HG02678 (cell line): ENCODE measurements around the gene TECTA.

Experiments
- ATAC-seq: cut with Tn5 transposase; IDR thresholded peaks from one replicate; pipeline ENCODE4 v1.9.1; 2021; ENCODE audit warnings: mild to moderate bottlenecking, moderate library complexity; ENCODE audit not compliant: unreplicated experiment

TECTA gene

GRCh38 chr11:121100943-121101342 lies at the start of gene TECTA:
TSS of gene TECTA (plus strand) at chr11:121101243. CDS start at chr11:121102666, 1,423 bp downstream.
- no peak for ATAC-seq

DNA sequence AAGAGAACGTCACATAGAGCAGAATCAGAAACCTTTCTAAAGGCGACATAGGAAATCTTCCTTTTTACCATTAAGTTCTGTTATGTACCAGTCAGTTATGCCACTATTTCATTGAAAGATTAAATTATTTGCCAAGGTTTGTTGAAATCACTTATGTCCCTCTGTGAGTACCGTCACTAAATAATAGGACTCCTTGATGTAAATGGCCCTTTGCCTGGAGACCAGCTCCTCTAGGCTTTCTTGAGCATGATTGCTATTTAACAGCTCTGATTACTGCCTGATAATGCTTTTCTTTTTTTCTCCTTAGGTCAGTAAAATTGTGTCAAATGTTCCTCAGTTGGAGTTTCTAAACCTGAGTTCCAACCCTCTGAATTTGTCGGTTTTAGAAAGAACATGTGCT lies 47.8 kb upstream of the TECTA start:
- ATAC-seq, result no peak

GRCh38 chr11:121054266-121054665 lies 46.8 kb upstream of the TECTA start:
- ATAC-seq, result no peak

DNA sequence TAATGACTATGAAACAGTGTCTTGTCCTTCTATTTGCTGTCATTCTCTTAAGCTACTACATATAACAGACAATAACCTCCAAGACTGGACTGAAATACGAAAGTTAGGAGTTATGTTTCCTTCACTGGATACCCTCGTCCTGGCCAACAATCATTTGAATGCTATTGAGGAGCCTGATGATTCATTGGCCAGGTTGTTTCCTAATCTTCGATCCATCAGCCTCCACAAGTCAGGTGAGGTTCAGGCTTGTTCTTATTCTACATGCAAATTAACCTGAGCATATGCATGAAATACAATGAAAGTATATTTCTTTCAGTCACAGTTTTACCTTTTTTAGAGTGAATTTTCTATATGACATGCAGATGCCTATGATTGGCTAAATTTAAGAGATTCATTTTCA lies 46.0 kb upstream of the TECTA start:
- ATAC-seq, result no peak

GRCh38 chr11:121057922-121058321 lies 43.1 kb upstream of the TECTA start:
- no peak for ATAC-seq

GRCh38 chr11:121058941-121059340 lies 42.1 kb upstream of the TECTA start:
- ATAC-seq, result no peak

- ATAC-seq, result peak; percentile 98
Measured at GRCh38 chr11:121059605-121060004, 41.4 kb upstream of the TECTA start.

- no peak for ATAC-seq
Measured at GRCh38 chr11:121063728-121064127, 37.3 kb upstream of the TECTA start.

DNA sequence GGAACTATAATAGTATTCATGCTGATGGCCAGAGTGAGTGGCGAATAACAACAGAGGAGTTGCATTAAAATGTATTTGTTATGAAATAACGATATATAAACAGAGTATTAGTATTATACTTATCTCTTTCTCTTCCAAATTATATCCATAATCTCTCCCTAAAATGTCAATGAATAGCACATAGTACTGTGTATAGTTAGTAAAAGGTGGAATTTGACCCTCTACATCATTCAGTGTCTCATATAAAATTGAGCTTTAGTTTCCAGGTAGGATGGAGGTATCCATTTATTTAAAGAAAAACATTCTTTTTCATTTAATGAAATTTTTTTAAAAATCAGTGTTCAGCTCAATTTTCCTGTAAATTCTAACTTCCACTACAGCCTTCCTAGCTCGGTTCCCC lies 34.4 kb upstream of the TECTA start:
- no peak for ATAC-seq

- no peak for ATAC-seq
Measured at GRCh38 chr11:121067026-121067425, 34.0 kb upstream of the TECTA start.

- ATAC-seq, result no peak
Measured at GRCh38 chr11:121067453-121067852, 33.6 kb upstream of the TECTA start.

DNA sequence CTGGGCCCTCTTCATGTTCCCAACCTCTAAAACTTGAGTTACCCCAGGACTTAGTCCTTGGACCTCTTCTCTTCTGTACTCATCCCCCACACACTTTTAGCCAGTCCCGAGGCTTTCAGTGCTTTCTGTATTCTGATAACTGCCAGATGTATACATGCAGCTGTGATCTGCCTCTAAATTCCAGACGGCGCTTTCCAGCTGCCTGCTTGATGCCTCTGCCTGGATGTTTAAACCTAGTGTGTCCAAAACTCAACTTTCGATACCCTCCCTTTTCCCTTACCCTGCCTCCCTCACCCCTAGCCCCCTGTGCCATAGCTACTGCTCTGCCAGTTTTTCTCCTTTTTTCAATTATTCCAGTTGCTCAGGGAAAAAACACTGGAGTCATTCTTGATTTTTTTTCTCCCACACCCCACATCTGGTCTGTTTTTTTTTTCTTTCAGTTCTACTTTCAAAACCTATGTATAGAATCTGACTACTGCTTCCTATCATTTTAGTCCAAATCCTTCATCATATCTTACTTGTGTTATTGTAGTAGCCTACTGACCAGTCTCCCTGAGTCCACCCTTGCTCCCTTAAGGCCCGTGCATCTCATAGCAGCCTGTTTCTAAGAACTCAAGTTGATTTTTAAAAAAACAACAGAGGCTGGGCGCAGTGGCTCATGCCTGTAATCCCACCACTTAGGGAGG lies 32.9 kb upstream of the TECTA start:
- ATAC-seq, result no peak

- ATAC-seq, result no peak
Measured at GRCh38 chr11:121068787-121069186, 32.3 kb upstream of the TECTA start.

- no peak for ATAC-seq
Measured at GRCh38 chr11:121070951-121071845, 29.8 kb upstream of the TECTA start.

GRCh38 chr11:121071846-121072450 lies 29.1 kb upstream of the TECTA start:
- no peak for ATAC-seq

GRCh38 chr11:121081321-121081720 lies 19.7 kb upstream of the TECTA start:
- no peak for ATAC-seq

- no peak for ATAC-seq
Measured at GRCh38 chr11:121082219-121082618, 18.8 kb upstream of the TECTA start.

GRCh38 chr11:121082670-121083069 lies 18.4 kb upstream of the TECTA start:
- no peak for ATAC-seq

DNA sequence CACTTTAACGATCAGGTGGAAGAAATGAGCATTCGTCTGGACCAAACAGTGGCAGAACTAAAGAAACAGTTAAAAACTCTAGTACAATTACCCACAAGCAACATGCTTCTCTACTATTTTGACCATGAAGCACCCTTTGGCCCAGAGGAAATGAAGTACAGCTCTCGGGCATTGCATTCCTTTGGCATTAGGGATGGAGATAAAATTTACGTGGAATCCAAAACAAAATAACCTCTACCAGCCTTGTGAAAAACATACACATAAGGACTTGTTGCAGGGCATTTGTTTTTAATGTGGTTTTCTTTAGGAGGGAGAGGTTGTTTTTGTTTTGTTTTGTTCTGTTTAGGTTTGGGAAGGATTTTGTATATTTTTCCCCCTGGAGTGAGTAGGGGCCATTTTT lies 14.2 kb upstream of the TECTA start:
- no peak for ATAC-seq

GRCh38 chr11:121089566-121089965 lies 11.5 kb upstream of the TECTA start:
- ATAC-seq, result no peak

GRCh38 chr11:121090145-121090721 lies 10.8 kb upstream of the TECTA start:
- no peak for ATAC-seq
